Muscle of arm (tissue), 14 donors: Measurements from ENCODE around the gene FALEC. TPM values are rescaled to one million over a fixed set of nuclear protein-coding genes. Genes with fewer than 3 reads are reported as not detected.
A peak's percentile ranks its signal among the peaks of the same experiment; 100 is the strongest.

Experiments used
- DNase-seq: peaks from one replicate; pipeline ENCODE4 v3.0.0-alpha.2; 2013
- long read RNA-seq, 11 donors: transcript quantifications; one replicate each; lab custom pipeline, GENCODE V29; 2026
- polyA plus RNA-seq, 12 donors: library from polyadenylated mRNA; unstranded; fragments of 120-200 nt; gene quantifications; one replicate each; pipeline ENCODE4 v1.2.1, GENCODE V29; 2013; ENCODE audit not compliant: insufficient read length in 12 of 12

The FALEC gene
- polyA plus RNA-seq = 1 to 10 TPM in 5 of 12 donors, under 1 TPM in 4, not detected in 3; 0.40 to 2.0 (median 1.2) TPM
- long read RNA-seq, donor 1 = 0 reads
- long read RNA-seq, donor 2 = 0 reads
- long read RNA-seq, donor 3 = 0 reads
- long read RNA-seq, donor 4 = 0 reads
- long read RNA-seq, donor 5 = 0 reads
- long read RNA-seq, donor 6 = 0 reads
- long read RNA-seq, donor 7 = 0 reads
- long read RNA-seq, donor 8 = 0 reads
- long read RNA-seq, donor 9 = 0 reads
- long read RNA-seq, donor 10 = 0 reads
- long read RNA-seq, donor 11 = 0 reads

GRCh38 chr1:150515328-150516049 lies at the start of gene FALEC:
TSS of gene FALEC (plus strand) at chr1:150515752.
- peak; percentile 94 for DNase-seq

GRCh38 chr1:150466964-150467363 lies 48.6 kb upstream of the FALEC start:
- no peak for DNase-seq

GRCh38 chr1:150469291-150469690 lies 46.3 kb upstream of the FALEC start:
- no peak for DNase-seq

- no peak for DNase-seq
Measured at GRCh38 chr1:150472601-150473200, 42.9 kb upstream of the FALEC start.

- no peak for DNase-seq
Measured at GRCh38 chr1:150473659-150474058, 41.9 kb upstream of the FALEC start.

- DNase-seq = no peak
Measured at GRCh38 chr1:150474869-150475268, 40.7 kb upstream of the FALEC start.

GRCh38 chr1:150476754-150477153 lies 38.8 kb upstream of the FALEC start:
- DNase-seq = no peak

GRCh38 chr1:150477320-150477719 lies 38.2 kb upstream of the FALEC start:
- no peak for DNase-seq

GRCh38 chr1:150477733-150478132 lies 37.8 kb upstream of the FALEC start:
- no peak for DNase-seq

GRCh38 chr1:150479370-150479769 lies 36.2 kb upstream of the FALEC start:
- DNase-seq = no peak

GRCh38 chr1:150479927-150480352 lies 35.6 kb upstream of the FALEC start:
- no peak for DNase-seq

- no peak for DNase-seq
Measured at GRCh38 chr1:150484431-150484830, 31.1 kb upstream of the FALEC start.

GRCh38 chr1:150484861-150485260 lies 30.7 kb upstream of the FALEC start:
- no peak for DNase-seq

- DNase-seq = peak; percentile 98
Measured at GRCh38 chr1:150486966-150487762, 28.4 kb upstream of the FALEC start, which contains the start of gene TARS2. TSS of gene TARS2 (plus strand) at chr1:150487419. CDS start at chr1:150487451, 32 bp downstream.

- no peak for DNase-seq
Measured at GRCh38 chr1:150487763-150488115, 27.8 kb upstream of the FALEC start.

- no peak for DNase-seq
Measured at GRCh38 chr1:150493175-150493574, 22.4 kb upstream of the FALEC start.

- DNase-seq = no peak
Measured at GRCh38 chr1:150498342-150498741, 17.2 kb upstream of the FALEC start.

- no peak for DNase-seq
Measured at GRCh38 chr1:150505431-150505830, 10.1 kb upstream of the FALEC start.

GRCh38 chr1:150507912-150508864 lies 7.4 kb upstream of the FALEC start, which contains the start of gene ECM1:
TSS of gene ECM1 (plus strand) at chr1:150508109. CDS start at chr1:150508210, 101 bp downstream.
- no peak for DNase-seq

GRCh38 chr1:150508982-150509381 lies 6.6 kb upstream of the FALEC start:
- DNase-seq = no peak

- no peak for DNase-seq
Measured at GRCh38 chr1:150511551-150511950, 4.0 kb upstream of the FALEC start.
